IMR-90 (cell line): ENCODE measurements around the gene PDCD10. TPM values are rescaled to one million over a fixed set of nuclear protein-coding genes. Genes with fewer than 3 reads are reported as not detected.

Experiments used
- ATAC-seq: fragments of 200-7000 bp; cut with Tn5 transposase; 2 replicates; pipeline ENCODE4 v1.9.1; 2020; ENCODE audit warnings: low read depth, mild to moderate bottlenecking, moderate library complexity
- BruUV-seq: library from RNA; stranded (reverse); fragments of 400-500 nt; replicated peaks from 2 replicates; lab custom pipeline; 2021; lab: Mats Ljungman, UMichigan
- CTCF ChIA-PET: fragments of 300-600 bp; formaldehyde crosslinking; extraction: SDS; loops from one replicate; lab custom pipeline; 2021; ENCODE audit warnings: antibody characterized with exemption; lab: Yijun Ruan, JAX
- POLR2A ChIA-PET: fragments of 300-600 bp; sonication (Branson Sonifier 250); formaldehyde crosslinking; loops from one replicate; lab custom pipeline; 2022; ENCODE audit warnings: antibody characterized with exemption; ENCODE audit not compliant: unreplicated experiment; lab: Charles Lee
- DNase-seq: peaks from one replicate; pipeline ENCODE4 v3.0.0; 2013
- H2AFZ ChIP-seq: replicated peaks from 2 replicates; pipeline ENCODE3; 2013; ENCODE audit warnings: low read length, mild to moderate bottlenecking; ENCODE audit not compliant: poor library complexity
- H2AK5ac ChIP-seq: 2 replicates; pipeline ENCODE4 v1.6.1; 2013; ENCODE audit warnings: low read depth, low read length, inconsistent platforms
- H2AK9ac ChIP-seq: replicated peaks from 2 replicates; pipeline ENCODE3; 2013; ENCODE audit warnings: mild to moderate bottlenecking, low read depth, low read length, moderate library complexity; ENCODE audit not compliant: poor library complexity
- H2BK120ac ChIP-seq: 2 replicates; pipeline ENCODE4 v1.6.1; 2013; ENCODE audit warnings: low read depth, low read length, inconsistent platforms
- H2BK15ac ChIP-seq: 3 replicates; pipeline ENCODE4 v1.6.1; 2013; ENCODE audit warnings: low read depth, low read length, inconsistent platforms
- H2BK20ac ChIP-seq: 2 replicates; pipeline ENCODE4 v1.6.1; 2013; ENCODE audit warnings: low read depth, mild to moderate bottlenecking, inconsistent platforms, low read length, moderate library complexity
- H2BK5ac ChIP-seq: 2 replicates; pipeline ENCODE4 v1.6.1; 2013; ENCODE audit warnings: mild to moderate bottlenecking, low read depth, low read length, inconsistent platforms; ENCODE audit not compliant: poor library complexity, severe bottlenecking
- H3K14ac ChIP-seq: replicated peaks from 2 replicates; pipeline ENCODE4 v1.6.1; 2013; ENCODE audit warnings: low read depth, low read length, inconsistent platforms
- H3K18ac ChIP-seq: 2 replicates; pipeline ENCODE4 v1.6.1; 2013; ENCODE audit warnings: low read depth, low read length, control low read depth
- H3K23ac ChIP-seq: 2 replicates; pipeline ENCODE4 v1.6.1; 2013; ENCODE audit warnings: low read depth, low read length, inconsistent platforms
- H3K27ac ChIP-seq: 2 replicates; pipeline ENCODE4 v1.5.1; 2013; ENCODE audit warnings: mild to moderate bottlenecking, control low read depth, low read length; ENCODE audit not compliant: insufficient read depth
- H3K27me3 ChIP-seq: 2 replicates; pipeline ENCODE4 v1.6.1; 2013; ENCODE audit warnings: low read length; ENCODE audit not compliant: control insufficient read depth, insufficient read depth
- H3K36me3 ChIP-seq: 2 replicates; pipeline ENCODE4 v1.6.1; 2013; ENCODE audit warnings: low read length, mixed read lengths; ENCODE audit not compliant: control insufficient read depth, insufficient read depth
- H3K4ac ChIP-seq: 2 replicates; pipeline ENCODE4 v1.6.1; 2013; ENCODE audit warnings: low read depth, low read length, inconsistent platforms
- H3K4me1 ChIP-seq: 2 replicates; pipeline ENCODE4 v1.6.1; 2013; ENCODE audit warnings: low read length, mixed read lengths; ENCODE audit not compliant: control insufficient read depth, insufficient read depth
- H3K4me2 ChIP-seq: 2 replicates; pipeline ENCODE4 v1.6.1; 2013; ENCODE audit warnings: low read depth, mild to moderate bottlenecking, control low read depth, low read length, moderate library complexity
- H3K4me3 ChIP-seq: 2 replicates; pipeline ENCODE4 v1.5.1; 2013; ENCODE audit warnings: low read depth, mild to moderate bottlenecking, control low read depth, low read length, moderate library complexity; ENCODE audit not compliant: insufficient read depth
- H3K56ac ChIP-seq: 2 replicates; pipeline ENCODE4 v1.6.1; 2013; ENCODE audit warnings: low read length, inconsistent platforms; ENCODE audit not compliant: insufficient read depth; ENCODE audit errors: extremely low read depth
- H3K79me1 ChIP-seq, 2 experiments: 2 replicates each; pipeline ENCODE4 v1.6.1; 2013; ENCODE audit warnings: low read length in 2 of 2, inconsistent platforms in 1 of 2, low read depth in 1 of 2
- H3K9ac ChIP-seq: 2 replicates; pipeline ENCODE4 v1.6.1; 2013; ENCODE audit warnings: low read depth, low read length, control low read depth
- H3K9me1 ChIP-seq: 2 replicates; pipeline ENCODE4 v1.6.1; 2013; ENCODE audit warnings: low read length, inconsistent platforms; ENCODE audit not compliant: insufficient read depth
- H3K9me3 ChIP-seq: 2 replicates; pipeline ENCODE4 v1.6.1; 2013; ENCODE audit warnings: low read length; ENCODE audit not compliant: control insufficient read depth, insufficient read depth
- H4K20me1 ChIP-seq: 2 replicates; pipeline ENCODE4 v1.6.1; 2013; ENCODE audit warnings: low read length, inconsistent platforms; ENCODE audit not compliant: insufficient read depth
- H4K5ac ChIP-seq: 2 replicates; pipeline ENCODE4 v1.6.1; 2013; ENCODE audit warnings: mild to moderate bottlenecking, low read depth, low read length, control low read depth
- H4K8ac ChIP-seq, 2 experiments: 2 replicates each; pipeline ENCODE4 v1.6.1; 2013; ENCODE audit warnings: low read depth in 2 of 2, low read length in 2 of 2, control low read depth in 1 of 2, inconsistent platforms in 1 of 2
- H4K91ac ChIP-seq: 2 replicates; pipeline ENCODE4 v1.6.1; 2013; ENCODE audit warnings: low read depth, low read length, inconsistent platforms; ENCODE audit not compliant: insufficient read depth
- RAD21 ChIP-seq: IDR thresholded peaks from 2 replicates; pipeline ENCODE4 v1.6.1; 2012; ENCODE audit warnings: low read length, improper control_type of control experiment
- RFX5 ChIP-seq: IDR thresholded peaks from 2 replicates; pipeline ENCODE4 v1.8.0; 2012; ENCODE audit warnings: low read depth, mild to moderate bottlenecking, low read length, moderate library complexity
- USF2 ChIP-seq: fragments of 150-350 bp; IDR thresholded peaks from 2 replicates; pipeline ENCODE4 v1.6.1; 2017; ENCODE audit warnings: mild to moderate bottlenecking, antibody characterized with exemption, low read length, low read depth
- WGBS, 2 experiments: methylation state at CpG; one replicate each; pipeline versions ENCODE4 v1.1.5 to v1.1.7; 2013; ENCODE audit warnings: missing lambda C conversion rate in 2 of 2; ENCODE audit not compliant: insufficient read length in 1 of 2; ENCODE audit errors: extremely low coverage in 2 of 2; 5-methylcytosine and 5-hydroxymethylcytosine counted together
- dilution Hi-C: fragments of 300-500 bp; cut with HindIII; formaldehyde crosslinking; loops from one replicate; pipeline ENCODE4 v1.14.3; 2018; ENCODE audit warnings: low sequenced_read_pairs; ENCODE audit not compliant: unreplicated experiment
- in situ Hi-C: fragments of 300-500 bp; cut with MboI; formaldehyde crosslinking; loops from 3 replicates; pipeline ENCODE4 v1.14.3; 2019; ENCODE audit warnings: low sequenced_read_pairs, inconsistent platforms, mixed read lengths
- intact Hi-C: fragments of 100-400 bp; cut with micrococcal nuclease; formaldehyde crosslinking; loops from 2 replicates; pipeline ENCODE4 v1.10.0; 2022
- polyA plus RNA-seq, 3 experiments: library from polyadenylated mRNA; depleted of rRNA; stranded (reverse); fragments of >200 nt; gene quantifications; 2 replicates each; pipeline ENCODE4 v1.2.3, GENCODE V29; 2012; ENCODE audit warnings: low replicate concordance in 1 of 3
- total RNA-seq: library from RNA; depleted of rRNA; stranded (reverse); fragments of >200 nt; gene quantifications from 2 replicates; pipeline ENCODE4 v1.2.3, GENCODE V29; 2012

The PDCD10 gene
- total and polyA plus RNA-seq, 2 of the 4 experiments (the other 2 are of a cell fraction) = 36.7 to 47.3 TPM

GRCh38 chr3:167712445-167712844 lies 22.2 kb downstream of the PDCD10 start:
- H3K79me1 ChIP-seq = peaks cover 24 to 29% of the 10 kb centered on the region in 2 experiments
- H4K91ac ChIP-seq = no peak overlapping the region
- H2BK5ac ChIP-seq = no peak overlapping the region
- ATAC-seq (no peak), DNase-seq (no peak)
- no peak overlapping the region for H3K23ac ChIP-seq
- no peak overlapping the region for H4K8ac ChIP-seq
- ChIA-PET POLR2A (no interaction called here), CTCF (no interaction called here)
- dilution Hi-C loops (no loop called here), intact Hi-C loops (no loop called here), in situ Hi-C loops (no loop called here)
- H3K27ac ChIP-seq = no peak overlapping the region
- H3K18ac ChIP-seq = no peak overlapping the region
- H3K4ac ChIP-seq = no peak overlapping the region
- H3K36me3 ChIP-seq = peaks cover 12% of the 10 kb centered on the region
- H3K9ac ChIP-seq = no peak overlapping the region
- BruUV-seq = no TSS peak
- H3K56ac ChIP-seq = no peak overlapping the region
- no peak overlapping the region for H2BK120ac ChIP-seq
- WGBS, 2 experiments = no CpG with 5 or more reads among the region's 3 CpGs
- H3K4me1 ChIP-seq = no peaks in the 10 kb centered on the region
- no peak overlapping the region for H4K5ac ChIP-seq
- peaks cover 4% of the 10 kb centered on the region; the same call in 1 of the 2 replicates for H3K9me1 ChIP-seq
- H3K14ac ChIP-seq = no peak overlapping the region
- no peak overlapping the region for H2BK15ac ChIP-seq
- no peak for TF ChIP-seq RFX5
- TF ChIP-seq RAD21 = no peak
- no peak for TF ChIP-seq USF2
- H3K9me3 ChIP-seq = no peaks in the 10 kb centered on the region
- no peak overlapping the region for H3K4me2 ChIP-seq
- H2AFZ ChIP-seq = no peak overlapping the region
- no peak overlapping the region for H2AK9ac ChIP-seq
- H3K27me3 ChIP-seq = no peaks in the 10 kb centered on the region
- H2BK20ac ChIP-seq = no peak overlapping the region
- H3K4me3 ChIP-seq = no peak overlapping the region
- 0 out of 2 replicates have a peak, but pooled peaks cover 4% of the 10 kb centered on the region for H4K20me1 ChIP-seq
- H2AK5ac ChIP-seq = no peak overlapping the region
